H9 (cell line): Measurements from ENCODE around the gene FAM78B. TPM values are rescaled to one million over a fixed set of nuclear protein-coding genes. Genes with fewer than 3 reads are reported as not detected.

Source experiments
- DNase-seq: peaks from one replicate; pipeline ENCODE4 v3.0.0-alpha.2; 2017
- H2AFZ ChIP-seq: one replicate; pipeline ENCODE4 v1.6.1; 2013; ENCODE audit warnings: mild to moderate bottlenecking, low read length, control low read depth, moderate library complexity
- H2AK5ac ChIP-seq: 2 replicates; pipeline ENCODE4 v1.6.1; 2013; ENCODE audit warnings: low read length, control low read depth, mixed read lengths; ENCODE audit not compliant: insufficient read length
- H2BK120ac ChIP-seq: one replicate; pipeline ENCODE4 v1.6.1; 2013; ENCODE audit warnings: low read depth, mild to moderate bottlenecking, low read length, control low read depth, inconsistent platforms; ENCODE audit not compliant: poor library complexity, severe bottlenecking
- H2BK12ac ChIP-seq: 2 replicates; pipeline ENCODE4 v1.6.1; 2013; ENCODE audit warnings: low read length, control low read depth, mixed read lengths, low read depth; ENCODE audit not compliant: insufficient read length
- H2BK15ac ChIP-seq: 2 replicates; pipeline ENCODE4 v1.6.1; 2013; ENCODE audit warnings: low read depth, low read length, control low read depth
- H2BK20ac ChIP-seq: one replicate; pipeline ENCODE4 v1.6.1; 2013; ENCODE audit warnings: low read depth, mild to moderate bottlenecking, low read length, control low read depth, inconsistent platforms; ENCODE audit not compliant: poor library complexity, severe bottlenecking
- H2BK5ac ChIP-seq: 2 replicates; pipeline ENCODE4 v1.6.1; 2013; ENCODE audit warnings: low read length, control low read depth, mixed read lengths; ENCODE audit not compliant: insufficient read length
- H3K14ac ChIP-seq: 2 replicates; pipeline ENCODE4 v1.6.1; 2013; ENCODE audit warnings: low read length, control low read depth; ENCODE audit not compliant: insufficient read depth
- H3K18ac ChIP-seq: 2 replicates; pipeline ENCODE4 v1.6.1; 2013; ENCODE audit warnings: low read depth, mild to moderate bottlenecking, mixed read lengths, low read length, control low read depth; ENCODE audit not compliant: insufficient read length
- H3K23ac ChIP-seq: 2 replicates; pipeline ENCODE4 v1.6.1; 2013; ENCODE audit warnings: low read length, control low read depth, mixed read lengths, low read depth; ENCODE audit not compliant: insufficient read length
- H3K23me2 ChIP-seq: 2 replicates; pipeline ENCODE4 v1.6.1; 2013; ENCODE audit warnings: low read depth, mild to moderate bottlenecking, mixed read lengths, low read length, control low read depth; ENCODE audit not compliant: insufficient read length, poor library complexity, severe bottlenecking
- H3K27ac ChIP-seq: 2 replicates; pipeline ENCODE4 v1.5.1; 2013; ENCODE audit warnings: low read length, control low read depth, mixed read lengths, low read depth; ENCODE audit not compliant: insufficient read length
- H3K27me3 ChIP-seq: 2 replicates; pipeline ENCODE4 v1.6.1; 2013; ENCODE audit warnings: low read length, control low read depth, inconsistent platforms; ENCODE audit not compliant: insufficient read depth
- H3K4ac ChIP-seq: 2 replicates; pipeline ENCODE4 v1.6.1; 2013; ENCODE audit warnings: low read depth, mild to moderate bottlenecking, control low read depth, inconsistent platforms, low read length, moderate library complexity
- H3K4me1 ChIP-seq: 2 replicates; pipeline ENCODE4 v1.6.1; 2013; ENCODE audit warnings: low read length, control low read depth, inconsistent platforms; ENCODE audit not compliant: insufficient read depth
- H3K4me2 ChIP-seq: 2 replicates; pipeline ENCODE4 v1.6.1; 2013; ENCODE audit warnings: low read length, control low read depth, mixed read lengths; ENCODE audit not compliant: insufficient read length, insufficient read depth
- H3K56ac ChIP-seq: 2 replicates; pipeline ENCODE4 v1.6.1; 2013; ENCODE audit warnings: low read depth, mild to moderate bottlenecking, mixed read lengths, low read length, control low read depth; ENCODE audit not compliant: insufficient read length
- H3K79me1 ChIP-seq: 2 replicates; pipeline ENCODE4 v1.6.1; 2013; ENCODE audit warnings: low read depth, mild to moderate bottlenecking, moderate library complexity, low read length, control low read depth, inconsistent platforms; ENCODE audit not compliant: insufficient read depth, poor library complexity, severe bottlenecking
- H3K79me2 ChIP-seq: 2 replicates; pipeline ENCODE4 v1.6.1; 2013; ENCODE audit warnings: low read length, control low read depth, inconsistent platforms; ENCODE audit not compliant: insufficient read depth
- H3K9ac ChIP-seq: 2 replicates; pipeline ENCODE4 v1.6.1; 2013; ENCODE audit warnings: low read length, control low read depth, mixed read lengths; ENCODE audit not compliant: insufficient read length; ENCODE audit errors: extremely low read depth
- H3K9me3 ChIP-seq: one replicate; pipeline ENCODE4 v1.6.1; 2013; ENCODE audit warnings: low read depth, low read length, inconsistent platforms; ENCODE audit not compliant: control insufficient read depth
- H3T11ph ChIP-seq: one replicate; pipeline ENCODE4 v1.6.1; 2013; ENCODE audit warnings: mild to moderate bottlenecking, low read length, control low read depth, inconsistent platforms
- H4K20me1 ChIP-seq: one replicate; pipeline ENCODE4 v1.6.1; 2013; ENCODE audit not compliant: control insufficient read depth, insufficient read length, insufficient read depth
- H4K5ac ChIP-seq: 2 replicates; pipeline ENCODE4 v1.6.1; 2013; ENCODE audit warnings: low read depth, mild to moderate bottlenecking, mixed read lengths, low read length, control low read depth; ENCODE audit not compliant: insufficient read length
- H4K8ac ChIP-seq: replicated peaks from 2 replicates; pipeline ENCODE4 v1.6.1; 2013; ENCODE audit warnings: low read length, control low read depth, mixed read lengths, low read depth; ENCODE audit not compliant: insufficient read length
- H4K91ac ChIP-seq: 2 replicates; pipeline ENCODE4 v1.6.1; 2013; ENCODE audit warnings: low read depth, mild to moderate bottlenecking, moderate library complexity, mixed read lengths, low read length, control low read depth; ENCODE audit not compliant: insufficient read length
- H3K27ac Mint-ChIP-seq, 3 experiments: 2 replicates in 2 of 3; 3 replicates in 1 of 3; pipeline ENCODE4 v1.8.0; 2020 to 2021; ENCODE audit warnings: mixed read lengths in 3 of 3, mild to moderate bottlenecking in 1 of 3, moderate library complexity in 1 of 3
- H3K27me3 Mint-ChIP-seq: 2 replicates; pipeline ENCODE4 v1.8.0; 2021; ENCODE audit warnings: low read depth, mild to moderate bottlenecking, moderate library complexity, mixed read lengths
- H3K36me3 Mint-ChIP-seq, 3 experiments: 2 replicates in 2 of 3; 3 replicates in 1 of 3; pipeline ENCODE4 v1.8.0; 2020 to 2021; ENCODE audit warnings: low read depth in 3 of 3, mixed read lengths in 3 of 3; ENCODE audit not compliant: insufficient read depth in 1 of 3
- H3K4me1 Mint-ChIP-seq, 2 experiments: 2 replicates each; pipeline ENCODE4 v1.8.0; 2020; ENCODE audit warnings: mixed read lengths in 2 of 2
- H3K4me3 Mint-ChIP-seq, 2 experiments: 2 replicates in 1 of 2; 3 replicates in 1 of 2; pipeline ENCODE4 v1.8.0; 2020 to 2021; ENCODE audit warnings: mild to moderate bottlenecking in 2 of 2, mixed read lengths in 2 of 2, moderate library complexity in 1 of 2
- H3K9me3 Mint-ChIP-seq, 2 experiments: 2 replicates in 1 of 2; 3 replicates in 1 of 2; pipeline ENCODE4 v1.8.0; 2020; ENCODE audit warnings: mild to moderate bottlenecking in 2 of 2, mixed read lengths in 2 of 2, moderate library complexity in 1 of 2
- WGBS: extraction: QIAGEN DNeasy Blood & Tissue Kit; methylation state at CpG from one replicate; pipeline ENCODE4 v1.1.7; 2013; ENCODE audit warnings: missing lambda C conversion rate, low lambda C conversion rate, mixed read lengths; ENCODE audit not compliant: insufficient read length; ENCODE audit errors: extremely low coverage; 5-methylcytosine and 5-hydroxymethylcytosine counted together
- total RNA-seq: library from RNA; stranded (reverse); gene quantifications from 2 replicates; pipeline ENCODE4 v1.2.1, GENCODE V29; 2021
- TF ChIP-seq, protein P1 (sequence below): fragments of 200-600 bp; sonication (generic); conservative IDR thresholded peaks from 3 replicates; pipeline ENCODE4 v1.8.0; 2021; ENCODE audit warnings: antibody characterized with exemption, mild to moderate bottlenecking

FAM78B gene
- total RNA-seq, 1 experiment from 2014 or later: 2.3 TPM

DNA sequence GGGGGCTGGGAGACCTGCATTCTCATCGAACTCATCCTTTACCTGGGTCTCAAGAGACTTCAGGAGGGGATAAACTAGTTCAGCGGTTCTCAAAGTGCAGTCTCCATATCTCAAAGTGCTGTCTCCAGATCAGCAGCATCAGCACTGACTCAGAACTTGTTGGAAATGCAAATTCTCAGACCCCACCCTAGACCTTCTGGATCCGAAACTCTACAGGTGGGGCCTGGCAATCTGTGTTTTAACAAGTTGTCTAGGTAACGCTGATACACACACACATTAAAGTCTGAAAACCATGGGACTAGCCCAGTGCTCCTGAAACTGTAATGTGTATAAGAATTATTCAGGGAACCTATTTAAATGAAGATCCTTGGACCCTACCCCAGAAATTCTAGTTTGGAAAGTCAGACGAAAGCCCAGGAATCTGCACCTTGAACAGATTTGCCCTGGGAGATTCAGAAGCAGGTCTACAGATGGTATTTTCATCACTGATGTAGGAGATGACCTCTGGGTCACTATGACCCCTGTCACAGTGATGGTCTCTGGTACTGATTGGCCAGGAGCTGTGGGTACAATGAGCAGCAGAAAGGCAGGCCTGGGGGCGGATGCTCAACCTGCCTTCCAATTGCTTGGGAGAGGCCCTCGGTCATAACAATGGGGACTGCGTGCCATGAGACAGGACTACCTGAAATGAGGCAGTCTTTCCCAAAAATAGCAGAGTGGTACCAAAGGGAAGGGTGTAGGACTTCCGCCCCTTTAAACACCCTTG lies 127.2 kb downstream of the FAM78B start:
- TF ChIP-seq, protein P1, sequence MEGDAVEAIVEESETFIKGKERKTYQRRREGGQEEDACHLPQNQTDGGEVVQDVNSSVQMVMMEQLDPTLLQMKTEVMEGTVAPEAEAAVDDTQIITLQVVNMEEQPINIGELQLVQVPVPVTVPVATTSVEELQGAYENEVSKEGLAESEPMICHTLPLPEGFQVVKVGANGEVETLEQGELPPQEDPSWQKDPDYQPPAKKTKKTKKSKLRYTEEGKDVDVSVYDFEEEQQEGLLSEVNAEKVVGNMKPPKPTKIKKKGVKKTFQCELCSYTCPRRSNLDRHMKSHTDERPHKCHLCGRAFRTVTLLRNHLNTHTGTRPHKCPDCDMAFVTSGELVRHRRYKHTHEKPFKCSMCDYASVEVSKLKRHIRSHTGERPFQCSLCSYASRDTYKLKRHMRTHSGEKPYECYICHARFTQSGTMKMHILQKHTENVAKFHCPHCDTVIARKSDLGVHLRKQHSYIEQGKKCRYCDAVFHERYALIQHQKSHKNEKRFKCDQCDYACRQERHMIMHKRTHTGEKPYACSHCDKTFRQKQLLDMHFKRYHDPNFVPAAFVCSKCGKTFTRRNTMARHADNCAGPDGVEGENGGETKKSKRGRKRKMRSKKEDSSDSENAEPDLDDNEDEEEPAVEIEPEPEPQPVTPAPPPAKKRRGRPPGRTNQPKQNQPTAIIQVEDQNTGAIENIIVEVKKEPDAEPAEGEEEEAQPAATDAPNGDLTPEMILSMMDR: no peak
- no peaks in the 10 kb centered on the region for H3K79me1 ChIP-seq
- no peak overlapping the region for H2BK20ac ChIP-seq
- Mint-ChIP-seq H3K27ac (peak overlapping the region in 1 of 3 experiments; percentile 80; a peak in 1 of 7 replicates), H3K36me3 (no peaks in the 10 kb centered on the region), H3K4me3 (no peak overlapping the region), H3K27me3 (peaks cover 7% of the 10 kb centered on the region), H3K9me3 (no peaks in the 10 kb centered on the region), H3K4me1 (peaks cover 13 to 20% of the 10 kb centered on the region in 2 experiments)
- H3K23me2 ChIP-seq: peaks cover 2% of the 10 kb centered on the region
- no peaks in the 10 kb centered on the region for H4K20me1 ChIP-seq
- H3K14ac ChIP-seq: peak overlapping the region; percentile 68; the same call in 1 of the 2 replicates
- H3K4me2 ChIP-seq: no peak overlapping the region
- no CpG with 5 or more reads among the region's 9 CpGs for WGBS
- no peak overlapping the region for H3K9ac ChIP-seq
- no peak for DNase-seq
- no peak overlapping the region for H2AFZ ChIP-seq
- no peak overlapping the region for H4K5ac ChIP-seq
- no peak overlapping the region for H3T11ph ChIP-seq
- no peak overlapping the region for H2BK120ac ChIP-seq
- H3K4me1 ChIP-seq: 0 out of 2 replicates have a peak, but pooled peaks cover 4% of the 10 kb centered on the region
- H4K91ac ChIP-seq: no peak overlapping the region
- no peak overlapping the region for H3K18ac ChIP-seq
- H3K56ac ChIP-seq: no peak overlapping the region
- no peak overlapping the region for H2BK12ac ChIP-seq
- H2BK15ac ChIP-seq: no peak overlapping the region
- H3K9me3 ChIP-seq: no peaks in the 10 kb centered on the region
- no peak overlapping the region for H2BK5ac ChIP-seq
- H3K79me2 ChIP-seq: no peaks in the 10 kb centered on the region
- no peak overlapping the region for H3K23ac ChIP-seq
- H3K4ac ChIP-seq: no peak overlapping the region
- H3K27me3 ChIP-seq: no peaks in the 10 kb centered on the region
- H2AK5ac ChIP-seq: no peak overlapping the region
- no peak overlapping the region for H4K8ac ChIP-seq
- no peak overlapping the region for H3K27ac ChIP-seq
